Posterior cingulate gyrus (tissue), 11 donors: ENCODE data around the gene IL36RN.
"Not testable (repeated sequence)": the region's sequence is repeated elsewhere in the genome, so short reads cannot be mapped to it uniquely, and the experiment has no call there.

Source experiments
- DNase-seq, 10 donors: peaks; one replicate each; pipeline versions ENCODE4 v3.0.0 to v3.0.0-alpha.2; 2020 to 2021; ENCODE audit warnings: mixed read lengths in 3 of 10
- intact Hi-C: fragments of 100-400 bp; cut with DNase I; formaldehyde crosslinking; loops from one replicate; pipeline ENCODE4 v1.15.1; 2023

The IL36RN gene

DNA sequence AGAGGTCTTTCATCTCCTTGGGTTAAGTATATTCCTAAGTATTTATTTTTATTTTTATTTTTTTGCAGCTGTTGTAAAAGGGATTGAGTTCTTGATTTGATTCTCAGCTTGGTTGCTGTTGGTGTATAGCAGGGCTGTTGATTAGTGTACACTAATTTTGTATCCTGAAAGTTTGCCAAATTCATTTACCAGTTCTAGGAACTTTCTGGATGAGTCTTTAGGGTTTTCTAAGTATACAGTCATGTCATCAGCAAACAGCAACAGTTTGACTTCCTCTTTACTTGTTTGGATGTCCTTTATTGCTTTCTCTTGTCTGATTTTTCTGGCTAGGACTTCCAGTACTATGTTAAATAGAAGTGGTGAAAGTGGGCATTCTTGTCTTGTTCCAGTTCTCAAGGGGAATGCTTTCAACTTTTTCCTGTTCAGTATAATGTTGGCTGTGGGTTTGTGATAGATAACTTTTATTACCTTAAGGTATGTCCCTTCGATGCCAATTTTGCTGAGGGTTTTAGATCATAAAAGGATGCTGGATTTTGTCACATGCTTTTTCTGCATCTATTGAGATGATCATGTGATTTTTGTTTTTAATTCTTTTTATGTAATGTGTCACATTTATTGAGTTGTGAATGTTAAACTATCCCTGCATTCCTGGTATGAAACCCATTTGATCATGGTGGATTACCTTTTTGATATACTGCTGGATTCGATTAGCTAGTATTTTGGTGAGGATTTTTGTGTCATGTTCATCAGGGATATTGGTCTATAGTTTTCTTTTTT lies 38.0 kb downstream of the IL36RN start:
- intact Hi-C loops, DNase-seq: not testable (repeated sequence)

DNA sequence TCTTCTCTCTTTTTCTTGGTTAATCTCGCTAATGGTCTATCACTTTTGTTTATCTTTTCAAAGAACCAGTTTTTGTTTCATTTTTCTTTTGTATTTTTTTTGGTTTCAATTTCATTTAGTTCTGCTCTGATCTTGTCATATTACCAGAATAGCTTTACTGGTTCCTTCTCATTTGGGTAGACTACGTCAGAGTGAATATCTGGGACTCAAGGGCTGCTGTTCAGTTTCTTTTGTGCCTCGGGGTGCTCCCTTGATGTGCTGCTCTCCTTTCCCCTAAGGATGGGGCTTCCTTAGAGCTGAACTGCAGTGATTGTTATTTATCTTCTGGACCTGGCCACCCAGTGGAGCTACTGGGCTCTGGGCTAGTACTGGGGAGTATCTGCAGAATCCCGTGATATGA lies 39.0 kb downstream of the IL36RN start:
- no peak for DNase-seq
- intact Hi-C loops: no loop called here

DNA sequence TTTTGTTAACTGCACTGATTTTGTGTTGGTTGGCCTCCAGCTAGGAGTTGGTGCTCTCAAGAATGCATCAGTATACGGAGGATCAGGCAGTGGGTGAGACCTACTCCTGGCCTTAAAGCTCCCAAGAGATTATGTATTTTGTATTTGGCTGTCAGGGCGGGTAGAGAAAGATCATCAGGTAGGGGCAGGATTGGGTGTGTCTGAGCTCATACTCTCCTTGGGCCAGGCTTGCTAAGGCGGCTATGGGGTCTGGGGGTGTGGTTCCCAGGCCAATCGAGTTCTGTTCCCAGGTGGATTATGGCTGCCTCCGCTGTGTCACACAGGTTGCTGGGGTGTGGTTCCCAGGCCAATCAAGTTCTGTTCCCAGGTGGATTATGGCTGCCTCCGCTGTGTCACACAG lies 39.5 kb downstream of the IL36RN start:
- intact Hi-C loops: no loop called here
- no peak for DNase-seq

DNA sequence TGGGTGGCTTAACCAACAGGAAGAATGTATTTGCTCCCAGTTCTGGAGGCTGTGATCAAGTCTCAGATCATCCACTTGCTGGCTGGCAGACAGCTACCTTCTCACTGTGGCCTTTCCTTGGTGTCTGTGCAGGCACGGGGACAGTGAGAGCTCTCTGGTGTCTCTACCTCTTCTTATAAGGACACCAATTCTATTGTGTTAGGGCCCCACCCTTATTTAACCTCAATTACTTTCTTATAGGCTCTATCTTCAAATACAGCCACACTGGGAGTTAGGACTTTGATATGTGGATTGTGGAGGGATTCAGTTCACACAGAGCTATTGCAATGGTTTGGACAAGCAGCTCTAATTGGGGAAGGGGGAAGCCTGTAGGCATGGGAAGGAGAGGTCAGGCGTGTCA lies 43.1 kb downstream of the IL36RN start:
- intact Hi-C loops: no loop called here
- DNase-seq: no peak

DNA sequence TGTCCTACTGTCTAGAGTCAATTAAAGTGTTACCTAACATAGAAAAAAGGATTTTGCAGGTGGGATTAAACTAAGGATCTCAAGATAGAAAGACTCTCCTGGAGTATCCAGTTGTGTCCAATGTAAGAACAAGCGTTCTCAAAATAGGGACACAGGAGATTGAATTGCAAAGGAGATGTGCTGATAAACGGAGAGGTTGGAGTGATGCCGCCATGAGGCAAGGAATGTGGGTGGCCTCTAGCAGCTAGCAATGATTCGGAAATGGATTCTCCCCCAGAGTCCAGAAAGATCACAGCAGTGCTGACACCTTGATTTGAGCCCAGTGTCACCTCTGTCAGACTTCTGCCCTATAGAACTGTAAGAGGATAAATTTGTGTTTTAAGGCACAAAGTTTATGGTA lies 44.3 kb downstream of the IL36RN start:
- intact Hi-C loops: no loop called here
- DNase-seq: no peak

DNA sequence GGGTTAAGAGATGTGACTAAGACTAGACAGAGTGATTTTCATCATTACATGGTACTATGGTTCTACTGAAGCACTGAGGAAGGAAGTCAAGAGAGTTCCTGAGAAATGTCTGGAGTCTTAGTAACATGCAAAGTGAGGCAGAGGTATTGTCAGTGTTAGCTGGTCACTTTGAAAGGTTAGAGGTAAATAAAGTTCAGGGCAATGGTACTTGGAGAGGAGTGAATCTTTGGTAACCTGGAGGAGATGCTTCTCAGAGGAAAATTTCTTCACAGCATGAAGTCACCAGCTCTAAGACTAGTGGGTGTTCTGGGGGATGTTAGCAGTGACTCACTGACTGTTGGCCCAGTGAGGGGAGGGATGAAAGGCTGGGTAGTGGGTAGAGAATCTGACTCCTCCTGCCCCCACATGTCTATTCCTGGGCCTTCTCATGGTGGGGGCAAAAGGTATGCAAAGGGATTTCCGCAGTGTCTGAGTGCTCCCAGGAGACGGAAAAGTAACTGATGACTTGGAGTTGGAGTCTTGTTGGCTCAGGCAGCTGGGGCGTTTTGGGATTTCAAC lies 45.1 kb downstream of the IL36RN start:
- no peak for DNase-seq
- intact Hi-C loops: no loop called here

DNA sequence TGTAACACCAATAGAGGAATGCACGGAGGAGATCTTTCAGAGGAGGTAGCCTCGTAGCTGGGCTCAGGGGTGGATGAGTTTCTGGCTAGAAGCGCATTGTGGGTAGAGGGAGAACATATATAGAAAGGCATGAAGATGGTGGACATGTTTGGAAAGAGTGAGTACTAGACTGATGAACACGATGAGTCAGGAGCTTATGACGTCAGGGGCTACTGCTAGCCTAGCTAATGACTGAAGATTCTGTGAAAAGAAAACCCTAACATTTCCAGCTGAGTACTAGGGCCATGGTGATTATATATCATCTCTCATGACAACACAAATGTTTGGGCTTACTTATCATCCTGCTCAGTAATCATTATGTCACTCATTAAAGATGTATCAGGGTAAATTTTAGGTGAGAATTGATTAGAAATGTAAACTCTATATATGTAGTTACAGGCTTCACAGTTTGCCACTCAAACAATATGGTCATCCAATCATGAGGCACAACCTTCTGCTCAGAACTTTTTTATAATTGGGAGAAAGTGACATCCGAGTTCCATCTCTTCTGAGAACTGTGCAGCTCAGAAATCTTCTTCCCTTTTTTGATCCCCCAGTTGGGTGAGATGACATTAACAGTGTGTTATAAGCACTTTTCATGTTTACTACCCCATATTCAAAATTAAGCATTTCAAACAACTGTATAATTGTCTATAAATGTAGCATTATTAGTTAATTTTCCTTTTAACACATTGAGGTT lies 46.2 kb downstream of the IL36RN start:
- intact Hi-C loops: no loop called here
- no peak for DNase-seq

DNA sequence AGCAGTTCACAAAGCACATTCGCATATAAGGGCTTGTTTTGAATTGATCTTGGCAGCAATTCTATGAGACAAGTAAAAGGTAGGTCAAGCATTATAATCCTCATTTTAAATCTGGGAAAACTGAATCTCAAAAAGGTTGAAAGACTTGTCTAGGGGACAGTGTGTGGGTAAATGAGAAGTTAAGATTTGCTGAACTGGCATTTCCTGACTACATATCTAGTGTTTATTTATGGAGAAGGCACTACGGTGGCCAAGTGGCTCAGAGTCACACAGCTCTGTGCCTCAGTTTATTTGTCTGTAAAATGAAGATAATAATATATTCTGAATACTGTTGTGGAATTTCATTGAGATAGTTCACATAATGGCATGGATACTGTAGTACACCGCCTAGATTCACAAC lies 52.1 kb downstream of the IL36RN start:
- no peak for DNase-seq
- intact Hi-C loops: no loop called here

DNA sequence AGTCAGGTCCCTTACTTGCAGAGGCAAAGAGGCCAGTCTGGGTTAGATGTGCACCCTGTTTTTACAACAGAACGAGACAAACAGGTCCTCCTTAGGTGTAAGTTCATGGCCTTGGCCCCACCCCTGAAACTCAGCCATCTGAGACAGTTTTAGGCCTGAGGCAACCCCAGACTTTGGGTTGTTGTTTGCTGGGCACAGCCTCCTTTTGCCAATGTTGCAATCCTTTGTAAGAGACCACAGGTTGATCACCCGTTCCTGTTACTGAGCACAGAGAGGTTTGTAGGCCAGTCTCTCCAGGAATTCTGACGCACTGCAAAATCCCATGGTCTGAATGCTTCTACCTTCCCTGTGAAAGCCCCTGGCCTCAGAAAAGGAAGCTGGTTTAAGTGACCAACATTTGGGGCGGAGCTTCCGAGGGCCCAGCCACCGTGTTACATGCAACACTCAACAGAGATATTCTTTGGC lies 52.9 kb downstream of the IL36RN start:
- intact Hi-C loops: no loop called here
- no peak for DNase-seq

DNA sequence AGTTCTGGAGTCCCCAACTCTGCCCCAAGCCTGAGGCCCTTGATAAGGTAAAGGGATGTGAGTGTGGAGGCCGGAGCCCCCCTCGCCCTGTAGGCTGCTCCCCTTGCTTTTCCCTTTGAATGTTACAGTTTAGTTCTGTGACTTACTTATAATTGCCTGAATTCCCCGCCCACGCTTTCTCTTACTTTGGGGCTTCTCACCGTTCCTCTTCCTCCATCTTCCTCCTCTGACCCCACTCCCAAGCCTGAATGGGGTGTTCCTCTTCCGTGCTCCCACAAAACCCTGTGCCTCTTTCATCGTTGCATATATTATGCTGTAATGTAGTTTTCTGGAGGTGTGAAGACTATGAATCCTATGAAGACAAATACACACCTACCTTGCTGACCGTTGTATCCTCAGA lies 53.4 kb downstream of the IL36RN start:
- DNase-seq: no peak
- intact Hi-C loops: no loop called here

DNA sequence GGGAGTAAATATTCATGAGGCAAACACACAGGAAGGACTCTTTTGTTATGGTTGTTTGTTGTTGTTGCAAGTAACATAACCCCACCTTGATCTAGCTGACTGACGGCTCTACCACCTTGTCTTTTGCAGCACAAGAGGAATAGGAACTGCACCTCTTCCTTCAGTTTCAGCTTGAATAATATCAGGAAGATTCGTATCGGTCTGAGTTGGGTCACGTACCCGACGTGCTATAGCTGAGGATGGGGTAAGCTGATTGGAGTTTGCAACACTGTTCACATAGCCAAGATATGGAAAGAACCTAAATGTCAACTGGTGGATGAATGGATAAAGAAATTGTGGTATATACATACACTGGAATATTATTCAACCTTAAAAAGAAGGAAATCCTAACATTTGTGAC lies 53.9 kb downstream of the IL36RN start:
- no peak for DNase-seq
- intact Hi-C loops: no loop called here

DNA sequence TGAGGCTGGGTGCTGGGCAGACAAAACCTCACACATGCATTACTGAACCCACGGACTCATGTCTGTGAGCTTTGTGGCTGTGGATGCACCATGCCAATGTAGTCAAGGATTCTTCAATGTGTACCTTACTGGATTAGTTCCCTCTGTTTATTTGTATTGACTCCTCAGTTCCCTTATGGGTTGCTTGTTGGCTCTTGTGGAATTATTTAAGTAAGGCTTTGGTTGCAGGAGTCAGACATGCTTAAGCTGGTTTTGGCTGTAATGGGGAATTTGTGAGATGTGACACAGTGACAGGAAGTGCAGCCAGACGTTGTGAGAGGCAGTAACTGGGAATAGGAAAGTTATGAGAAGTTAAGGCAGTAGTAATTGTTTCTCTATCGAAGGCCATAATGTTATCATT lies 54.8 kb downstream of the IL36RN start:
- intact Hi-C loops: no loop called here
- DNase-seq: no peak
